ENCODE measurements around the gene PCED1A.

GRCh38 chr20:2822073-2822472, 18.4 kb downstream of the PCED1A start:
- TF ChIP-seq CTCF (conservative IDR thresholded peaks at IDR 0.05; ENCODE audit: low read length) (no peak), EZH2phosphoT487 (IDR thresholded peaks at IDR 0.05; ENCODE audit: borderline replicate concordance, low read depth, low read length) (no peak)
